Vagina (tissue), 2 donors: ENCODE results near the gene MRPL47. TPM values are rescaled to one million over a fixed set of nuclear protein-coding genes. Genes with fewer than 3 reads are reported as not detected.

Experiments
- DNase-seq, 2 donors: peaks; one replicate each; pipeline ENCODE4 v3.0.0-alpha.2; 2017; ENCODE audit errors: extremely low spot score in 2 of 2
- H3K27ac ChIP-seq: fragments of 200-600 bp; sonication (generic); one replicate; pipeline ENCODE4 v1.5.1; 2019
- H3K27me3 ChIP-seq: fragments of 200-600 bp; sonication (generic); one replicate; pipeline ENCODE4 v1.5.1; 2019
- H3K36me3 ChIP-seq, 2 donors: fragments of 200-600 bp; sonication (generic); one replicate each; pipeline ENCODE4 v1.5.1; 2017 to 2019
- H3K4me1 ChIP-seq: fragments of 200-600 bp; sonication (generic); one replicate; pipeline ENCODE4 v1.5.1; 2019
- H3K4me3 ChIP-seq, 2 donors: fragments of 200-600 bp; sonication (generic); 1 replicate in 1 of 2; 2 replicates in 1 of 2; pipeline ENCODE4 v1.5.1; 2016 to 2019
- H3K9me3 ChIP-seq: fragments of 200-600 bp; sonication (generic); one replicate; pipeline ENCODE4 v1.5.1; 2019
- POLR2A ChIP-seq, 2 donors: fragments of 450-650 bp; IDR thresholded peaks; one replicate each; pipeline ENCODE4 v1.6.1; 2017; ENCODE audit warnings: antibody characterized with exemption in 2 of 2, mild to moderate bottlenecking in 2 of 2, moderate library complexity in 2 of 2
- POLR2AphosphoS5 ChIP-seq, 2 donors: sonication (generic); formaldehyde crosslinking; IDR thresholded peaks; one replicate each; pipeline ENCODE4 v1.9.0; 2017; ENCODE audit warnings: antibody characterized with exemption in 2 of 2, mild to moderate bottlenecking in 2 of 2, low read depth in 1 of 2; ENCODE audit not compliant: insufficient read depth in 1 of 2
- intact Hi-C: fragments of 100-400 bp; cut with DNase I; formaldehyde crosslinking; loops from one replicate; pipeline ENCODE4 v1.15.1; 2023
- total RNA-seq: library from RNA; depleted of rRNA; stranded (reverse); fragments of >200 nt; gene quantifications from one replicate; pipeline ENCODE4 v1.2.3, GENCODE V29; 2016
- TF ChIP-seq, protein P1 (sequence below), 3 experiments: fragments of 450-650 bp in 2 of 3; fragments of 200-600 bp in 1 of 3; sonication (generic) in 1 of 3; IDR thresholded peaks; one replicate each; pipeline ENCODE4 v1.5.1; 2017 to 2019; ENCODE audit warnings: antibody characterized with exemption in 3 of 3, mild to moderate bottlenecking in 2 of 3, moderate library complexity in 2 of 3

The MRPL47 gene
- total RNA-seq, 1 donor from 2014 or later = 20.9 TPM

DNA sequence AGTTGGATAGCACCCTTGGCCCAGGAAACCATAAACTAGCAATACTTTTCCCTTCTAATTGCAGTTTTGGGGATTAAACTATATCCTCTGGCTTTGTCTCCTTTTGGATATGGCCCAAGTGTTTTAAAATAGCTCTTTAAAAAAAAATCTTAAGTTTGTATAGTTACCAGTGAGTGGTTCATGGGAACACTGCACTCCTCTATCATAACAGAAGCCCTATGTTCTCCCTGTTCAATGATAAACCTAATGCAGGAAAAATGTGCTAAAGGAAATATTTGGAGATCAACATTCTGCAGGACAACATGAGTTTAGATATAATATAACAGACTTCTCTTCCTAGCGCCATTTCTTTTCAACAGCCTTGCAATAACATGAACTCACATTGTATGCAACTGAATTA is 13.1 kb downstream of the MRPL47 start:
- no peaks in the 10 kb centered on the region for H3K9me3 ChIP-seq
- TF ChIP-seq POLR2AphosphoS5 (IDR thresholded peaks at IDR 0.05; ENCODE audit: insufficient read depth in 1 of 2, low read depth in 1 of 2) (no peak), POLR2A (IDR thresholded peaks at IDR 0.05) (no peak)
- TF ChIP-seq, protein P1, sequence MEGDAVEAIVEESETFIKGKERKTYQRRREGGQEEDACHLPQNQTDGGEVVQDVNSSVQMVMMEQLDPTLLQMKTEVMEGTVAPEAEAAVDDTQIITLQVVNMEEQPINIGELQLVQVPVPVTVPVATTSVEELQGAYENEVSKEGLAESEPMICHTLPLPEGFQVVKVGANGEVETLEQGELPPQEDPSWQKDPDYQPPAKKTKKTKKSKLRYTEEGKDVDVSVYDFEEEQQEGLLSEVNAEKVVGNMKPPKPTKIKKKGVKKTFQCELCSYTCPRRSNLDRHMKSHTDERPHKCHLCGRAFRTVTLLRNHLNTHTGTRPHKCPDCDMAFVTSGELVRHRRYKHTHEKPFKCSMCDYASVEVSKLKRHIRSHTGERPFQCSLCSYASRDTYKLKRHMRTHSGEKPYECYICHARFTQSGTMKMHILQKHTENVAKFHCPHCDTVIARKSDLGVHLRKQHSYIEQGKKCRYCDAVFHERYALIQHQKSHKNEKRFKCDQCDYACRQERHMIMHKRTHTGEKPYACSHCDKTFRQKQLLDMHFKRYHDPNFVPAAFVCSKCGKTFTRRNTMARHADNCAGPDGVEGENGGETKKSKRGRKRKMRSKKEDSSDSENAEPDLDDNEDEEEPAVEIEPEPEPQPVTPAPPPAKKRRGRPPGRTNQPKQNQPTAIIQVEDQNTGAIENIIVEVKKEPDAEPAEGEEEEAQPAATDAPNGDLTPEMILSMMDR (IDR thresholded peaks at IDR 0.05) = no peak
- no peaks in the 10 kb centered on the region for H3K27me3 ChIP-seq
- no peak for DNase-seq
- H3K36me3 ChIP-seq = peaks cover 0 to 65% of the 10 kb centered on the region in 2 donors
- no peak overlapping the region for H3K27ac ChIP-seq
- intact Hi-C loops = no loop called here
- H3K4me1 ChIP-seq = no peaks in the 10 kb centered on the region
- no peak overlapping the region for H3K4me3 ChIP-seq

DNA sequence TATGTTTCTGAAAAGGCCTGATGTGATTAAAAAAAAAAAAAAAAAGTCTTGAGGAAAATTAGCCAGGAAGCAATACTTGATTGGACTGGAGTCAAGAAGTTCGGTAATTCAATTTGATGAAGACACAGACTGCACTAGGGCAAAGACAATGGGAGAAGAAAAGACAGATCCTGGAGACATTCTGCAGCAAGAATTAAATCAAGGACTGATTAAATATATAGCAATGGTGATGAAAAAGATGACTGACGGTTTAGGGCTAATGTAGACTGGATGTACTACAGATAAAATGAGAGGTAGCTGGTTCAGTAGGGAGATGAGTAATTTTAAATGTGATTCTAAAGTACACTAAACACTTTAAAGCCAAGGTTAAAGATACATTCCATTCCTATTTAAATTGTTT is 13.8 kb downstream of the MRPL47 start:
- TF ChIP-seq POLR2AphosphoS5 (IDR thresholded peaks at IDR 0.05; ENCODE audit: insufficient read depth in 1 of 2, low read depth in 1 of 2) (no peak), POLR2A (IDR thresholded peaks at IDR 0.05) (no peak)
- TF ChIP-seq, protein P1 (IDR thresholded peaks at IDR 0.05) = no peak

DNA sequence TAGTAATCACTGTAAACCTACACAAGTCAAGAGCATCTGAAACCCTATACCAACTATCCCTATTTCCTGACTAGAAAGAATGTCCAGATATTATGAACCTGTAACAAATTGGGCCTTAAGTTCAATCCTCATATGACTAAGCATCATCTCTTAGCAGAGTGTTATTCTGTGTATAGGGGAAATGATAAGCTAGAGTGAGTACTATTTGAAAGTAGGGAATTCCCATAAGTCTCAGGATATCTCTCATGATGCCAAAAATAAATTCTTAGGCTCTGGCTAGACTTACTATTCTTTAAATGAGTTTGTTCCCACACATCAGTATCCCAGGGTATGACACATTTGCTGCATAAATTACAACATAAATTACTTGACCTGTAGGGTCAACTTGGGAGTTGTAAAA is 15.3 kb downstream of the MRPL47 start:
- DNase-seq = no peak
- H3K4me3 ChIP-seq = no peak overlapping the region
- H3K9me3 ChIP-seq = no peaks in the 10 kb centered on the region
- no peak for TF ChIP-seq POLR2A (IDR thresholded peaks at IDR 0.05)
- TF ChIP-seq POLR2AphosphoS5 (IDR thresholded peaks at IDR 0.05; ENCODE audit: insufficient read depth in 1 of 2, low read depth in 1 of 2) = no peak
- TF ChIP-seq, protein P1 (IDR thresholded peaks at IDR 0.05) = no peak
- peaks cover 0 to 75% of the 10 kb centered on the region in 2 donors for H3K36me3 ChIP-seq
- H3K27ac ChIP-seq = no peak overlapping the region
- intact Hi-C loops = no loop called here
- H3K4me1 ChIP-seq = no peaks in the 10 kb centered on the region
- H3K27me3 ChIP-seq = no peaks in the 10 kb centered on the region

More for the DNA sequence above, 13.8 kb downstream of the MRPL47 start:
- no peak for DNase-seq
- intact Hi-C loops = no loop called here
- H3K4me1 ChIP-seq = no peaks in the 10 kb centered on the region
- no peaks in the 10 kb centered on the region for H3K9me3 ChIP-seq
- H3K4me3 ChIP-seq = no peak overlapping the region
- H3K36me3 ChIP-seq = peaks cover 0 to 67% of the 10 kb centered on the region in 2 donors
- no peak overlapping the region for H3K27ac ChIP-seq
- no peaks in the 10 kb centered on the region for H3K27me3 ChIP-seq

DNA sequence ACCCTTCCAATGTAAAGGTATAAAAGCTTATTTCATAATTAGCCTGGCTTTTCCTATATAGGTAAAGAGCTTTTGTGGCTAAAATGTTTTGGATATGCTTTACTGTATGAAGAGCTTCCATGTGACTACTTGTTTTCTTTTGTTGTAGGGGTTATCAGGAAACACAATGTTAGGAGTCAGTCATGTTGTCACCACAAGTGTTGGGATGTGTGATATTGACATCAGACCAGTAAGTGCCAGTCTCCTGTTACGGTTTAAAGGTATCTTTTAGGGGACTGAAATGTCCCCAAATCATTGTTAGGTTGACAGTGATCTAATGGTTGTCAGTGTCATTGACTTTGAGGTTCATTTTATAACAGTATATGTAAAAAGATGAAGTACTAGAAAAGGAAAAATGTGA is 23.4 kb downstream of the MRPL47 start:
- peaks cover 3 to 72% of the 10 kb centered on the region in 2 donors for H3K36me3 ChIP-seq

DNA sequence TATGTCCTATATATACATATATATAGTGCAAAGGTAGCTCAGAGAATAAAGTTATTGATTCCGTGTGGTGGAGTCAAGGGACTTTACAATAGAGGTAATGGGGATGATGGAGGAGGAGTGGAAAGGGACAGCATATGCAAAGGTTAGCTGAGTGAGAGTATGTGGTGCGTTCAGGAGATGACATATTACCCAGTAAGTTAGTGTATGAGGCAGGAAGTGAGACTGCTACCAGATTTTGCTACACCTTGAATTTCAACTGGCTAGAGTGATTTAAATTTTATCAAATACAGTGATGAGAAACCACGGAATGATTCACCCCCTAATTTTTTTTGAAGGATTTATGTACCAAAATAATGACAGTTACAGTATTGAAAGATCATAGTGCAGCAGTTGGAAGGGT is 38.9 kb downstream of the MRPL47 start:
- peaks cover 24% of the 10 kb centered on the region for H3K4me1 ChIP-seq
- no peaks in the 10 kb centered on the region for H3K27me3 ChIP-seq
- H3K36me3 ChIP-seq = peaks cover 0 to 8% of the 10 kb centered on the region in 2 donors
- no peak for TF ChIP-seq POLR2AphosphoS5 (IDR thresholded peaks at IDR 0.05; ENCODE audit: insufficient read depth in 1 of 2, low read depth in 1 of 2)
- TF ChIP-seq POLR2A (IDR thresholded peaks at IDR 0.05) = no peak
- TF ChIP-seq, protein P1 (IDR thresholded peaks at IDR 0.05) = no peak
- H3K4me3 ChIP-seq = no peak overlapping the region
- DNase-seq = no peak
- H3K27ac ChIP-seq = no peak overlapping the region
- no peaks in the 10 kb centered on the region for H3K9me3 ChIP-seq
- intact Hi-C loops = loop anchor here (10.0 kb wide), 1 partner anchor 141 kb away; no protein-coding TSS in a partner anchor

More for the DNA sequence above, 23.4 kb downstream of the MRPL47 start:
- intact Hi-C loops = no loop called here
- Histone ChIP-seq H3K4me3 (no peak overlapping the region), H3K4me1 (no peaks in the 10 kb centered on the region), H3K9me3 (no peaks in the 10 kb centered on the region), H3K27ac (no peak overlapping the region), H3K27me3 (no peaks in the 10 kb centered on the region)
- TF ChIP-seq POLR2AphosphoS5 (IDR thresholded peaks at IDR 0.05; ENCODE audit: insufficient read depth in 1 of 2, low read depth in 1 of 2) (no peak), POLR2A (IDR thresholded peaks at IDR 0.05) (no peak)
- TF ChIP-seq, protein P1 (IDR thresholded peaks at IDR 0.05) = no peak
- DNase-seq = no peak
